Adrenal gland (tissue), 5 donors: ENCODE measurements around the gene MED22.
"Not testable (repeated sequence)": the region's sequence is repeated elsewhere in the genome, so short reads cannot be mapped to it uniquely, and the experiment has no call there.

ENCODE experiments used
- CTCF ChIP-seq, 6 experiments: fragments of 450-650 bp in 4 of 6; fragments of 200-600 bp in 2 of 6; sonication (generic) in 1 of 6; IDR thresholded peaks; 1 replicate in 5 of 6; 2 replicates in 1 of 6; pipeline versions ENCODE4 v1.5.1 to v1.8.0; 2016 to 2021; ENCODE audit warnings: antibody characterized with exemption in 6 of 6, mild to moderate bottlenecking in 2 of 6, moderate library complexity in 1 of 6
- POLR2A ChIP-seq, 2 donors: fragments of 450-650 bp; IDR thresholded peaks; one replicate each; pipeline ENCODE4 v1.6.1; 2017; ENCODE audit warnings: antibody characterized with exemption in 2 of 2, mild to moderate bottlenecking in 2 of 2, moderate library complexity in 1 of 2
- donor health status: DM: no; HTN: no; CAD: no.

- not testable (repeated sequence) for TF ChIP-seq CTCF, POLR2A (IDR thresholded peaks at IDR 0.05)
Measured at GRCh38 chr9:133334888-133335287, 13.0 kb downstream of the MED22 start.
